ENCODE measurements around the gene ZNRF3. TPM values are rescaled to one million over a fixed set of nuclear protein-coding genes. Genes with fewer than 3 reads are reported as not detected.

The ZNRF3 gene
- polyA plus RNA-seq, 1 of the 3 experiments (the other 2 are of a cell fraction), result 4.2 TPM

DNA sequence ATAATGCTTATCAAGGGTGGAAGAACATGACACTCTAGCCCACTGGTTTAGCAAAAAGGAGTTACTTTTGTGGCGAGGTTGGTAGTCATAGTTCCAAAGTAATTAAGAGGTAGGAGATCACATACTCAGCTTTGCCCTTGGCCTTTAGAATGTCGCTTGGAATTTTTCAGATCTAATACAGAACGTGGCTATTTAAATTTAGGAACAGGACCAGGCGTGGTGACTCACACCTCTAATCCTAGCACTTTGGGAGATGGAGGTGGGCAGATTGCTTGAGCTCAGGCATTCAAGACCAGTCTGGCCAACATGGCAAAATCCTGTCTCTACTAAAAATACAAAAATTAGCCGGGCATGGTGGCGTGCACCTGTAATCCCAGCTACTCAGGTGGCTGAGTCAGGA lies 26.1 kb upstream of the ZNRF3 start:
- CTCF ChIA-PET, result interaction anchor here (1.3 to 3.5 kb wide), 6 partner anchors 9 to 197 kb away, joined by 3 to 100 read pairs (median 10); no protein-coding TSS in a partner anchor

DNA sequence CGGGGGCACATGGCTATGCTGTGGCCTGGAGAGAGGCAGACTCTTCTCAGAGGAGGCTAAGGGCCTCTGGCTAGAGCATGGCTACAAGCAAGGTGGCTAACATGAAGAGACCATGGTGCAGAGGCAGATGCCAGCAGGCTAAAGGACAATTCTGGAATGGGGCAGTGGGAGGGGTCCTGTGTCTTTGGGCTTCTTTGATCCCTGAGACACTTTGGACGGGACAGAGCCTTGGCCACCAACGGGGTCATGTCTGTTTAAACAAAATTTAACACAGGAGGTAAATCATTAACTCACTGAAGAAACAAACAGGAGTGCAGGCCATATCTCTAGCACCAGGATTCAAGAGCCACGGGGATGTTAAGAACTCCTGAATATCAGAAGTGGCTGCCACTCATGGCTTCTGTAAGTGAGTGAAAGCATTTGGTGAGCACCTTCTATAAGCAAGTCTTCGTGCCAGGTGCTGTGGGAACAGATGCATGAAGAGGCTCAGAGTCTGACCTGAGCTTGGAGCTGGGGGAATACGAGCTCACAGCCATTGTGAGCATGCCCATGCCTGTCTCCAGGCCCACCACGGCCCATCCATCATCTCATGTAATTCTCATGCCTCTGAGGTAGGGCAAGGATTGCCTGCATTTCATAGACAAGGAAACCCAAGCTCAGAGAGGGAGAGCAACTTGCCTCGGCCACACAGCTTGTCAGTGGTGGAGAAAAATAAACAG lies 18.3 kb upstream of the ZNRF3 start:
- no peaks in the 10 kb centered on the region for H3K27me3 ChIP-seq (ENCODE audit: insufficient read depth)
- no peak overlapping the region for H2AFZ ChIP-seq (ENCODE audit: low read depth)
- H3K9ac ChIP-seq, result no peak overlapping the region
- no peaks in the 10 kb centered on the region for H3K79me2 ChIP-seq (ENCODE audit: insufficient read depth)
- no peaks in the 10 kb centered on the region for H4K20me1 ChIP-seq (ENCODE audit: insufficient read depth)
- no peak for TF ChIP-seq RCOR1 (IDR thresholded peaks at IDR 0.05; ENCODE audit: low read length)
- no peak for TF ChIP-seq POLR2AphosphoS5 (IDR thresholded peaks at IDR 0.05; ENCODE audit: low read depth, low read length)
- TF ChIP-seq, protein P1, sequence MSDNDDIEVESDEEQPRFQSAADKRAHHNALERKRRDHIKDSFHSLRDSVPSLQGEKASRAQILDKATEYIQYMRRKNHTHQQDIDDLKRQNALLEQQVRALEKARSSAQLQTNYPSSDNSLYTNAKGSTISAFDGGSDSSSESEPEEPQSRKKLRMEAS (IDR thresholded peaks at IDR 0.05; ENCODE audit: low read depth), result no peak
- TF ChIP-seq FOXM1 (IDR thresholded peaks at IDR 0.05; ENCODE audit: low read depth), result no peak
- no peak for TF ChIP-seq YY1 (IDR thresholded peaks at IDR 0.05; ENCODE audit: low read depth)
- TF ChIP-seq MEF2A (IDR thresholded peaks at IDR 0.05; ENCODE audit: borderline replicate concordance, low read depth), result no peak
- no peak for TF ChIP-seq ELF1 (IDR thresholded peaks at IDR 0.05)
- no peak for TF ChIP-seq GATA2 (CRISPR knock-in tag; IDR thresholded peaks at IDR 0.05)
- TF ChIP-seq TCF12 (IDR thresholded peaks at IDR 0.05), result no peak
- TF ChIP-seq, protein P2, sequence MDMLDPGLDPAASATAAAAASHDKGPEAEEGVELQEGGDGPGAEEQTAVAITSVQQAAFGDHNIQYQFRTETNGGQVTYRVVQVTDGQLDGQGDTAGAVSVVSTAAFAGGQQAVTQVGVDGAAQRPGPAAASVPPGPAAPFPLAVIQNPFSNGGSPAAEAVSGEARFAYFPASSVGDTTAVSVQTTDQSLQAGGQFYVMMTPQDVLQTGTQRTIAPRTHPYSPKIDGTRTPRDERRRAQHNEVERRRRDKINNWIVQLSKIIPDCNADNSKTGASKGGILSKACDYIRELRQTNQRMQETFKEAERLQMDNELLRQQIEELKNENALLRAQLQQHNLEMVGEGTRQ (IDR thresholded peaks at IDR 0.05; ENCODE audit: borderline replicate concordance, low read depth, low read length), result no peak
- TF ChIP-seq, protein P3, sequence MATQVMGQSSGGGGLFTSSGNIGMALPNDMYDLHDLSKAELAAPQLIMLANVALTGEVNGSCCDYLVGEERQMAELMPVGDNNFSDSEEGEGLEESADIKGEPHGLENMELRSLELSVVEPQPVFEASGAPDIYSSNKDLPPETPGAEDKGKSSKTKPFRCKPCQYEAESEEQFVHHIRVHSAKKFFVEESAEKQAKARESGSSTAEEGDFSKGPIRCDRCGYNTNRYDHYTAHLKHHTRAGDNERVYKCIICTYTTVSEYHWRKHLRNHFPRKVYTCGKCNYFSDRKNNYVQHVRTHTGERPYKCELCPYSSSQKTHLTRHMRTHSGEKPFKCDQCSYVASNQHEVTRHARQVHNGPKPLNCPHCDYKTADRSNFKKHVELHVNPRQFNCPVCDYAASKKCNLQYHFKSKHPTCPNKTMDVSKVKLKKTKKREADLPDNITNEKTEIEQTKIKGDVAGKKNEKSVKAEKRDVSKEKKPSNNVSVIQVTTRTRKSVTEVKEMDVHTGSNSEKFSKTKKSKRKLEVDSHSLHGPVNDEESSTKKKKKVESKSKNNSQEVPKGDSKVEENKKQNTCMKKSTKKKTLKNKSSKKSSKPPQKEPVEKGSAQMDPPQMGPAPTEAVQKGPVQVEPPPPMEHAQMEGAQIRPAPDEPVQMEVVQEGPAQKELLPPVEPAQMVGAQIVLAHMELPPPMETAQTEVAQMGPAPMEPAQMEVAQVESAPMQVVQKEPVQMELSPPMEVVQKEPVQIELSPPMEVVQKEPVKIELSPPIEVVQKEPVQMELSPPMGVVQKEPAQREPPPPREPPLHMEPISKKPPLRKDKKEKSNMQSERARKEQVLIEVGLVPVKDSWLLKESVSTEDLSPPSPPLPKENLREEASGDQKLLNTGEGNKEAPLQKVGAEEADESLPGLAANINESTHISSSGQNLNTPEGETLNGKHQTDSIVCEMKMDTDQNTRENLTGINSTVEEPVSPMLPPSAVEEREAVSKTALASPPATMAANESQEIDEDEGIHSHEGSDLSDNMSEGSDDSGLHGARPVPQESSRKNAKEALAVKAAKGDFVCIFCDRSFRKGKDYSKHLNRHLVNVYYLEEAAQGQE (IDR thresholded peaks at IDR 0.05; ENCODE audit: low read depth, low read length), result no peak
- TF ChIP-seq JUND (IDR thresholded peaks at IDR 0.05), result no peak
- no peak for TF ChIP-seq NRF1 (IDR thresholded peaks at IDR 0.05; ENCODE audit: low read depth, low read length)
- no peak for TF ChIP-seq TEAD4 (IDR thresholded peaks at IDR 0.05; ENCODE audit: borderline replicate concordance, insufficient read depth)
- TF ChIP-seq NFIC (IDR thresholded peaks at IDR 0.05; ENCODE audit: borderline replicate concordance), result no peak
- H3F3A ChIP-seq (replicated peaks; ENCODE audit: insufficient read depth), result no peaks in the 10 kb centered on the region
- ChIA-PET POLR2A (no interaction called here), CTCF (interaction anchor here (0.8 to 6.1 kb wide), 3 partner anchors 9 to 176 kb away, joined by 4 to 27 read pairs (median 4); no protein-coding TSS in a partner anchor)
- no peaks in the 10 kb centered on the region for H3K36me3 ChIP-seq (replicated peaks in 1 of 2; ENCODE audit: control insufficient read depth in 1 of 2, insufficient read depth in 2 of 2, low read length in 1 of 2)
- DNase-seq, result no peak
- H3K9me2 ChIP-seq, result no peaks in the 10 kb centered on the region
- WGBS (ENCODE audit: low lambda C conversion rate), result 66% methylated on average over 7 of the region's 8 CpGs
- no peak overlapping the region for H3K4me3 ChIP-seq (ENCODE audit: low read depth in 2 of 2, low read length in 1 of 2)
- H3K27ac ChIP-seq (ENCODE audit: low read depth in 2 of 2, low read length in 1 of 2), result no peak overlapping the region
- no peaks in the 10 kb centered on the region for H3K9me3 ChIP-seq
- no peak overlapping the region for H3K4me2 ChIP-seq
- no peaks in the 10 kb centered on the region; a peak in 1 of 4 replicates for H3K4me1 ChIP-seq (ENCODE audit: control insufficient read depth in 1 of 2, insufficient read depth in 2 of 2, low read depth in 1 of 2, low read length in 1 of 2)

More for the DNA sequence above, 26.1 kb upstream of the ZNRF3 start:
- H3K79me2 ChIP-seq (ENCODE audit: insufficient read depth), result no peaks in the 10 kb centered on the region
- H3K27ac ChIP-seq (ENCODE audit: low read depth in 2 of 2, low read length in 1 of 2), result no peak overlapping the region
- H3K9me2 ChIP-seq, result no peaks in the 10 kb centered on the region
- no peak overlapping the region for H2AFZ ChIP-seq (ENCODE audit: low read depth)
- no peak for DNase-seq
- H3K27me3 ChIP-seq (ENCODE audit: insufficient read depth), result no peaks in the 10 kb centered on the region
- no peak overlapping the region for H3K9ac ChIP-seq
- 79% methylated on average over 5 of the region's 6 CpGs for WGBS (ENCODE audit: low lambda C conversion rate)
- no peaks in the 10 kb centered on the region for H3K9me3 ChIP-seq
- no peaks in the 10 kb centered on the region for H3F3A ChIP-seq (replicated peaks; ENCODE audit: insufficient read depth)
- H3K4me2 ChIP-seq, result no peak overlapping the region
- TF ChIP-seq ELF1 (IDR thresholded peaks at IDR 0.05) (no peak), TAF1 (IDR thresholded peaks at IDR 0.05; ENCODE audit: borderline replicate concordance, low read depth, low read length) (no peak), NRF1 (IDR thresholded peaks at IDR 0.05; ENCODE audit: low read depth, low read length) (no peak), TEAD4 (IDR thresholded peaks at IDR 0.05; ENCODE audit: borderline replicate concordance, insufficient read depth) (no peak)
- TF ChIP-seq, protein P4, sequence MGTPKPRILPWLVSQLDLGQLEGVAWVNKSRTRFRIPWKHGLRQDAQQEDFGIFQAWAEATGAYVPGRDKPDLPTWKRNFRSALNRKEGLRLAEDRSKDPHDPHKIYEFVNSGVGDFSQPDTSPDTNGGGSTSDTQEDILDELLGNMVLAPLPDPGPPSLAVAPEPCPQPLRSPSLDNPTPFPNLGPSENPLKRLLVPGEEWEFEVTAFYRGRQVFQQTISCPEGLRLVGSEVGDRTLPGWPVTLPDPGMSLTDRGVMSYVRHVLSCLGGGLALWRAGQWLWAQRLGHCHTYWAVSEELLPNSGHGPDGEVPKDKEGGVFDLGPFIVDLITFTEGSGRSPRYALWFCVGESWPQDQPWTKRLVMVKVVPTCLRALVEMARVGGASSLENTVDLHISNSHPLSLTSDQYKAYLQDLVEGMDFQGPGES (IDR thresholded peaks at IDR 0.05; ENCODE audit: low read depth, low read length), result no peak
- TF ChIP-seq, protein P5, sequence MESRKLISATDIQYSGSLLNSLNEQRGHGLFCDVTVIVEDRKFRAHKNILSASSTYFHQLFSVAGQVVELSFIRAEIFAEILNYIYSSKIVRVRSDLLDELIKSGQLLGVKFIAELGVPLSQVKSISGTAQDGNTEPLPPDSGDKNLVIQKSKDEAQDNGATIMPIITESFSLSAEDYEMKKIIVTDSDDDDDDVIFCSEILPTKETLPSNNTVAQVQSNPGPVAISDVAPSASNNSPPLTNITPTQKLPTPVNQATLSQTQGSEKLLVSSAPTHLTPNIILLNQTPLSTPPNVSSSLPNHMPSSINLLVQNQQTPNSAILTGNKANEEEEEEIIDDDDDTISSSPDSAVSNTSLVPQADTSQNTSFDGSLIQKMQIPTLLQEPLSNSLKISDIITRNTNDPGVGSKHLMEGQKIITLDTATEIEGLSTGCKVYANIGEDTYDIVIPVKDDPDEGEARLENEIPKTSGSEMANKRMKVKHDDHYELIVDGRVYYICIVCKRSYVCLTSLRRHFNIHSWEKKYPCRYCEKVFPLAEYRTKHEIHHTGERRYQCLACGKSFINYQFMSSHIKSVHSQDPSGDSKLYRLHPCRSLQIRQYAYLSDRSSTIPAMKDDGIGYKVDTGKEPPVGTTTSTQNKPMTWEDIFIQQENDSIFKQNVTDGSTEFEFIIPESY (IDR thresholded peaks at IDR 0.05; ENCODE audit: borderline replicate concordance, low read depth), result no peak
- no peaks in the 10 kb centered on the region for H4K20me1 ChIP-seq (ENCODE audit: insufficient read depth)
- POLR2A ChIA-PET, result no interaction called here
- no peaks in the 10 kb centered on the region for H3K4me1 ChIP-seq (ENCODE audit: control insufficient read depth in 1 of 2, insufficient read depth in 2 of 2, low read depth in 1 of 2, low read length in 1 of 2)
- H3K36me3 ChIP-seq (replicated peaks in 1 of 2; ENCODE audit: control insufficient read depth in 1 of 2, insufficient read depth in 2 of 2, low read length in 1 of 2), result no peaks in the 10 kb centered on the region
- no peak overlapping the region for H3K4me3 ChIP-seq (ENCODE audit: low read depth in 2 of 2, low read length in 1 of 2)

Data from SK-N-SH (cell line).